HFFc6 (cell line): ENCODE data around the gene JMJD4. TPM values are rescaled to one million over a fixed set of nuclear protein-coding genes. Genes with fewer than 3 reads are reported as not detected.

Source experiments
- DNase-seq: peaks from one replicate; pipeline ENCODE4 v3.0.0-alpha.2; 2018
- H3K27ac Mint-ChIP-seq: 2 replicates; pipeline ENCODE4 v1.8.0; 2020; ENCODE audit warnings: mild to moderate bottlenecking, mixed read lengths
- H3K27me3 Mint-ChIP-seq: 2 replicates; pipeline ENCODE4 v1.8.0; 2021; ENCODE audit warnings: mild to moderate bottlenecking, moderate library complexity, mixed read lengths; ENCODE audit not compliant: insufficient read depth
- H3K36me3 Mint-ChIP-seq: 2 replicates; pipeline ENCODE4 v1.8.0; 2021; ENCODE audit warnings: low read depth, mixed read lengths
- H3K4me1 Mint-ChIP-seq: 2 replicates; pipeline ENCODE4 v1.8.0; 2020; ENCODE audit warnings: low read depth, mixed read lengths
- H3K4me3 Mint-ChIP-seq: 2 replicates; pipeline ENCODE4 v1.8.0; 2020; ENCODE audit warnings: mild to moderate bottlenecking, moderate library complexity, mixed read lengths
- H3K9me3 Mint-ChIP-seq: 2 replicates; pipeline ENCODE4 v1.8.0; 2020; ENCODE audit warnings: mild to moderate bottlenecking, mixed read lengths
- total RNA-seq, 6 experiments: library from RNA; stranded (reverse); fragmentation: NEBNext Ultra II Directional; extraction: Animal tissue kit (Norgen Biotek cat#: 25700); gene quantifications; 2 replicates in 1 of 6; 3 replicates in 5 of 6; pipeline ENCODE4 v1.2.3, GENCODE V29; 2021
- TF ChIP-seq, protein P1 (sequence below): fragments of 200-600 bp; sonication (generic); IDR thresholded peaks from 2 replicates; pipeline ENCODE4 v1.5.0; 2021; ENCODE audit warnings: antibody characterized with exemption, mild to moderate bottlenecking

JMJD4 gene
- total RNA-seq, 6 experiments from 2014 or later = 20.2 to 23.1 (median 21.5) TPM

DNA sequence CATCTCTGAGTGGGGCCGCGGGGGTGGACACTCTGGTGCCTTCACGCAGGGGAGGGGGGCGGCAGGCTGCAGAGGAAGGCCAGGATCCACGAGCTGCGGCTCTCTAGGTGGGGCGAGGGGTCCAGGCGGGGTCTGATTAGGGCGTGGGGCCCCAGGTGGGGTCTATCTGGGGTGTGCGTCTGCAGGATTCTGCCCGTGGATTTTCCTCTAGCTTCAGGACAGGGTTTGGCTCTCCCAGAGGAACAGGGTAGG, 6.3 kb downstream of the JMJD4 start:
- H3K4me1 Mint-ChIP-seq = peaks cover 23% of the 10 kb centered on the region
- peak overlapping the region; percentile 36; the same call in 1 of the 2 replicates for H3K27ac Mint-ChIP-seq
- peaks cover 7% of the 10 kb centered on the region for H3K36me3 Mint-ChIP-seq
- TF ChIP-seq, protein P1, sequence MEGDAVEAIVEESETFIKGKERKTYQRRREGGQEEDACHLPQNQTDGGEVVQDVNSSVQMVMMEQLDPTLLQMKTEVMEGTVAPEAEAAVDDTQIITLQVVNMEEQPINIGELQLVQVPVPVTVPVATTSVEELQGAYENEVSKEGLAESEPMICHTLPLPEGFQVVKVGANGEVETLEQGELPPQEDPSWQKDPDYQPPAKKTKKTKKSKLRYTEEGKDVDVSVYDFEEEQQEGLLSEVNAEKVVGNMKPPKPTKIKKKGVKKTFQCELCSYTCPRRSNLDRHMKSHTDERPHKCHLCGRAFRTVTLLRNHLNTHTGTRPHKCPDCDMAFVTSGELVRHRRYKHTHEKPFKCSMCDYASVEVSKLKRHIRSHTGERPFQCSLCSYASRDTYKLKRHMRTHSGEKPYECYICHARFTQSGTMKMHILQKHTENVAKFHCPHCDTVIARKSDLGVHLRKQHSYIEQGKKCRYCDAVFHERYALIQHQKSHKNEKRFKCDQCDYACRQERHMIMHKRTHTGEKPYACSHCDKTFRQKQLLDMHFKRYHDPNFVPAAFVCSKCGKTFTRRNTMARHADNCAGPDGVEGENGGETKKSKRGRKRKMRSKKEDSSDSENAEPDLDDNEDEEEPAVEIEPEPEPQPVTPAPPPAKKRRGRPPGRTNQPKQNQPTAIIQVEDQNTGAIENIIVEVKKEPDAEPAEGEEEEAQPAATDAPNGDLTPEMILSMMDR = no peak
- DNase-seq = no peak
- H3K4me3 Mint-ChIP-seq = peak overlapping the region; percentile 78
- H3K27me3 Mint-ChIP-seq = peaks cover 13% of the 10 kb centered on the region
- H3K9me3 Mint-ChIP-seq = no peaks in the 10 kb centered on the region

DNA sequence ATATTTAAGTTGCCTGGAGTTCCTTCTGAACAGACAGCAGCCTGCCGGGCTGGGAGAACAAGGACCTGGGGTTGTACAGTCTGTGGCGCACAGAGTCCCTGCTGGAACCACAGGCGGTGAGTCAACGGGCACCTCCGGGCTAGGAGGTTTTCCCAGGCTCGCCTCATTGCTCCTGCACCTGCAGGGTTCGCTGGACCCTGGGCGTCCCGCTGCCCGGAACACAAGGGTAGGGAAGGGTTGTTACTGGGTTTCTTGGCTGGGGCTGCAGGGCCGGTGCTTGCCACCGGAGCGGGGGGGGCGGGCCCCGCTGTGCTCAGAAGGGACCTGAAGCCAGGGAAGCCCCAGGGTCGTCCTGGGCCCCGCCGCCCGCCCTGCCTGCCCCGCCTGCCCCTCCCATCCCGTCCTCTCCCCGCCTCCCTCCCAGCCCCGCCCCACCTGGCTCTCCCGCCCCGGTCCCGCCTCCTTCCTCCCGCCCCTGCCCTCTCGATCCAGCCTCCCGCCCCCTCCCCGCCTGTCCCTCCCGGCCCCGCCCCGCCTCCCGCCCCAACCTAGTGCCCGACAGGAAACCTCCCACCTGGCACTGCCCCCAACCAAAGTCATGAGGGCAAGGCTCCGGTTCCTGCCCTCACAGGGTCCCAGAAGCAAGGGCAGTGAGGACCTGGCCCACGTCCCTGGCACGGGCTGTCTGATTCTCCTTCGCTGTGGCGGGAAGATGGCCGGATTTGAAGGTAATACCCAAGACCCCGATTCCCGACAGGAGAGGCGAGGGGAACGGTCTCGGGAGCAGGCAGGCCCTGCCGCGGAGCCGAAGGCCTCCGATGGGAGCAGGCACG, 6.8 kb downstream of the JMJD4 start:
- Mint-ChIP-seq H3K36me3 (peaks cover 11% of the 10 kb centered on the region), H3K9me3 (peaks cover under 1% of the 10 kb centered on the region), H3K4me3 (peak overlapping the region; percentile 78), H3K4me1 (peaks cover 23% of the 10 kb centered on the region), H3K27ac (no peak overlapping the region), H3K27me3 (peaks cover 13% of the 10 kb centered on the region)
- TF ChIP-seq, protein P1 = no peak
- DNase-seq = peak; percentile 18

DNA sequence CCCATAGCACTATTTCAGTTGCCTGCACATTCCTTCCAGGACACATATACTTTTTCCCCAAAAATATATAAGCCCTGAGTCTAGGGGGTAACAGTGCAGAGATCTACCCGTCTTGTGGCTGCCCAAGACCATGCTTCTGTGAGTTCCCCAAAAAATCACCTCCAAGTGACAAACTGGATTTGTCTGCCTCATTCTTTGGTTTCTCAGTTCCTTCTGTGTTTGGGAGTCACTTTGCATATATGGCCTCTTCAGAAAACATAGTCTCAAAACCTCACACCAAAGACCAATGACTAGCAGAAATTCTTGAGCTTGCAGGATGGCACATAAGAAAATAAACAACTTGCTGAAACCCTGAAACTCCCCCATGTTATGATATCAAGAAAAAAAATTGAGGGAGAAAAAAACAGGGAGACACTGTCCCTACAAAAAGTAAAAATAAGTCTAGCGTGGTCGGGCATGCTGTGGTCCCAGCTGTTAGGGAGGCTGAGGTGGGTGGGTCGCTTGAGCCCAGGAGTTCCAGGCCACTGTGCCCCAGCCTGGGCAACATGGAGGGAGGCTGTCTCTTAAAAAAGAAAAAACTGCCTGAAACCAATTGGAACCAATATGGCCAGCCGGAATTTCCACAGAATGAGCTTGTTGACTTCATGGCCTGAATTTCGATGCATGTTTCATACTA, 8.0 kb downstream of the JMJD4 start:
- peaks cover 23% of the 10 kb centered on the region for H3K36me3 Mint-ChIP-seq
- no peak overlapping the region for H3K27ac Mint-ChIP-seq
- TF ChIP-seq, protein P1 = no peak

DNA sequence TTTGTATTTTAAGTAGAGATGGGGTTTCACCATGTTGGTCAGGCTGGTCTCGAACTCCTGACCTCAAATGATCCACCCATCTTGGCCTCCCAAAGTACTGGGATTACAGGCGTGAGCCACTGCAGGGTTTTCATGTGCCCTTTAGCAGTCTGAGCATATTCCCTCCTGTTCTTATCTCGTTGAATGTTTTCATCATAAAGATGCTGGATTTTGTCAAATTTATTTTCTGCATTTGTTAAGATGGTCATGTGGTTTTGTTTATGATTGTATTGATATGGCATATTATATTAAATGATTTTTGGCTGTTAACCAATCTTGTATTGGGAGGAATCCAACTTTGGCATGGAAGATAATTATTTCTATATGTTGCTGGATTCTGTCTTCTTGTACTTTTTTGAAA, 8.8 kb downstream of the JMJD4 start:
- H3K27me3 Mint-ChIP-seq = peaks cover 11% of the 10 kb centered on the region
- H3K4me3 Mint-ChIP-seq = no peak overlapping the region
- TF ChIP-seq, protein P1 = no peak

More for the DNA sequence above, 8.0 kb downstream of the JMJD4 start:
- no peak for DNase-seq
- H3K27me3 Mint-ChIP-seq = peaks cover 12% of the 10 kb centered on the region
- H3K9me3 Mint-ChIP-seq = peaks cover 13% of the 10 kb centered on the region
- H3K4me1 Mint-ChIP-seq = peaks cover 23% of the 10 kb centered on the region
- H3K4me3 Mint-ChIP-seq = no peak overlapping the region

DNA sequence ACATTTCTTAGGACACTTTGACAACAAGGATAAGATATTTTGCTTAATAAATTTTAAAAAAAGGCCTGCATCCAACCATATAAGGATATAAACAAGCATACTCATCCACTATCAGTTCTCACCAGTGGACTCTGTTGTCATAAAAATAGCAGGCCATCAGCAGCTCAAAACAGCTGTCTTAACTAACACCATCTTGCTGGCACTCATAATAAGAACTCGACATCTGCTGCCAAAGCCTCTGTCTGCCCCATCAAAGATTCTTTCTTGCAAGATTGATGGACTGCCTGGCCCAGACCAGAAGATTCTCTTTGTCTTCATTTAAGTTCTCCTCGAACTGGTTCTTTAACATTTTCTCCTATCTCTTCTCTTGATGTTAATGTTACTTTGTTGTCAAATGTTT, 10.1 kb downstream of the JMJD4 start:
- peaks cover 36% of the 10 kb centered on the region for H3K36me3 Mint-ChIP-seq
- H3K27ac Mint-ChIP-seq = no peak overlapping the region
- peaks cover 18% of the 10 kb centered on the region for H3K4me1 Mint-ChIP-seq
- peaks cover 10% of the 10 kb centered on the region for H3K27me3 Mint-ChIP-seq
- DNase-seq = no peak
- H3K4me3 Mint-ChIP-seq = no peak overlapping the region
- TF ChIP-seq, protein P1 = no peak
- H3K9me3 Mint-ChIP-seq = peaks cover 32% of the 10 kb centered on the region

More for the DNA sequence above, 8.8 kb downstream of the JMJD4 start:
- Mint-ChIP-seq H3K27ac (no peak overlapping the region), H3K9me3 (peaks cover 20% of the 10 kb centered on the region), H3K4me1 (peaks cover 23% of the 10 kb centered on the region), H3K36me3 (peaks cover 30% of the 10 kb centered on the region)
- DNase-seq = no peak
